Osteocyte (in vitro differentiated cells): ENCODE measurements around the gene PAPPA2. TPM values are rescaled to one million over a fixed set of nuclear protein-coding genes. Genes with fewer than 3 reads are reported as not detected.

Experiments used
- DNase-seq: peaks from one replicate; pipeline ENCODE4 v3.0.0; 2021; ENCODE audit warnings: mixed read lengths; ENCODE audit not compliant: unreplicated experiment; ENCODE audit errors: extremely low spot score
- H3K27ac Mint-ChIP-seq: one replicate; pipeline ENCODE4 v1.8.0; 2021; ENCODE audit warnings: mild to moderate bottlenecking, mixed read lengths; ENCODE audit not compliant: unreplicated experiment
- H3K27me3 Mint-ChIP-seq: one replicate; pipeline ENCODE4 v1.8.0; 2021; ENCODE audit warnings: mixed read lengths; ENCODE audit not compliant: unreplicated experiment
- H3K36me3 Mint-ChIP-seq: one replicate; pipeline ENCODE4 v1.8.0; 2021; ENCODE audit warnings: mixed read lengths; ENCODE audit not compliant: unreplicated experiment
- H3K4me1 Mint-ChIP-seq: one replicate; pipeline ENCODE4 v1.8.0; 2021; ENCODE audit warnings: mixed read lengths; ENCODE audit not compliant: unreplicated experiment
- H3K4me3 Mint-ChIP-seq: one replicate; pipeline ENCODE4 v1.8.0; 2021; ENCODE audit warnings: mild to moderate bottlenecking, moderate library complexity, mixed read lengths; ENCODE audit not compliant: unreplicated experiment
- H3K9me3 Mint-ChIP-seq: one replicate; pipeline ENCODE4 v1.8.0; 2021; ENCODE audit warnings: mixed read lengths; ENCODE audit not compliant: unreplicated experiment
- CTCF ChIP-seq: fragments of 200-600 bp; sonication (generic); IDR thresholded peaks from 2 replicates; pipeline ENCODE4 v1.5.0; 2021; ENCODE audit warnings: antibody characterized with exemption, mild to moderate bottlenecking, moderate library complexity
- total RNA-seq: library from RNA; stranded (reverse); gene quantifications from 2 replicates; pipeline ENCODE4 v1.2.1, GENCODE V29; 2021

The PAPPA2 gene
- total RNA-seq, 1 donor from 2014 or later: 0.35 TPM

- Mint-ChIP-seq H3K36me3 (no peaks in the 10 kb centered on the region), H3K9me3 (no peaks in the 10 kb centered on the region), H3K4me3 (no peak overlapping the region), H3K4me1 (no peaks in the 10 kb centered on the region), H3K27ac (no peak overlapping the region), H3K27me3 (no peaks in the 10 kb centered on the region)
- TF ChIP-seq CTCF: no peak
- DNase-seq: no peak
These were observed 422.8 kb downstream of the PAPPA2 start for GRCh38 chr1:176885751-176886150.

GRCh38 chr1:176888471-176889032, 425.6 kb downstream of the PAPPA2 start:
- no peaks in the 10 kb centered on the region for H3K36me3 Mint-ChIP-seq
- no peaks in the 10 kb centered on the region for H3K9me3 Mint-ChIP-seq
- H3K27ac Mint-ChIP-seq: no peak overlapping the region
- no peak for DNase-seq
- no peaks in the 10 kb centered on the region for H3K4me1 Mint-ChIP-seq
- no peaks in the 10 kb centered on the region for H3K27me3 Mint-ChIP-seq
- no peak overlapping the region for H3K4me3 Mint-ChIP-seq
- TF ChIP-seq CTCF: no peak

GRCh38 chr1:176893625-176894352, 430.8 kb downstream of the PAPPA2 start:
- no peak overlapping the region for H3K27ac Mint-ChIP-seq
- no peaks in the 10 kb centered on the region for H3K27me3 Mint-ChIP-seq
- H3K36me3 Mint-ChIP-seq: no peaks in the 10 kb centered on the region
- H3K9me3 Mint-ChIP-seq: no peaks in the 10 kb centered on the region
- no peak for TF ChIP-seq CTCF
- no peak overlapping the region for H3K4me3 Mint-ChIP-seq
- H3K4me1 Mint-ChIP-seq: peaks cover 8% of the 10 kb centered on the region
- DNase-seq: no peak

- Mint-ChIP-seq H3K27me3 (no peaks in the 10 kb centered on the region), H3K4me1 (peaks cover 8% of the 10 kb centered on the region), H3K4me3 (no peak overlapping the region), H3K36me3 (no peaks in the 10 kb centered on the region), H3K27ac (no peak overlapping the region), H3K9me3 (no peaks in the 10 kb centered on the region)
- no peak for DNase-seq
- no peak for TF ChIP-seq CTCF
These were observed 431.5 kb downstream of the PAPPA2 start for GRCh38 chr1:176894450-176894849.
